GM21423 (cell line): Measurements from ENCODE around the gene CFAP65.

ENCODE experiments used
- ATAC-seq: cut with Tn5 transposase; IDR thresholded peaks from one replicate; pipeline ENCODE4 v1.9.1; 2021; ENCODE audit warnings: mild to moderate bottlenecking, moderate library complexity; ENCODE audit not compliant: unreplicated experiment

Gene CFAP65

GRCh38 chr2:219041252-219041651, at the start of gene CFAP65:
TSS of gene CFAP65 (minus strand) at chr2:219041516. CDS start at chr2:219039048, 2,468 bp downstream.
- ATAC-seq: no peak

- no peak for ATAC-seq
These were observed 49.4 kb upstream of the CFAP65 start for GRCh38 chr2:219090436-219091299.

- no peak for ATAC-seq
These were observed 48.0 kb upstream of the CFAP65 start for GRCh38 chr2:219089330-219089729.

- ATAC-seq: no peak
These were observed 46.5 kb upstream of the CFAP65 start for GRCh38 chr2:219087848-219088247.

GRCh38 chr2:219087361-219087760, 46.0 kb upstream of the CFAP65 start:
- ATAC-seq: no peak

GRCh38 chr2:219086196-219086595, 44.9 kb upstream of the CFAP65 start:
- ATAC-seq: no peak

GRCh38 chr2:219084791-219085190, 43.5 kb upstream of the CFAP65 start:
- no peak for ATAC-seq

GRCh38 chr2:219082332-219082958, 41.1 kb upstream of the CFAP65 start:
- no peak for ATAC-seq

- no peak for ATAC-seq
These were observed 40.5 kb upstream of the CFAP65 start for GRCh38 chr2:219081701-219082331.

GRCh38 chr2:219081096-219081495, 39.8 kb upstream of the CFAP65 start:
- no peak for ATAC-seq

- no peak for ATAC-seq
These were observed 38.1 kb upstream of the CFAP65 start for GRCh38 chr2:219079417-219079816.

- no peak for ATAC-seq
These were observed 37.6 kb upstream of the CFAP65 start for GRCh38 chr2:219078951-219079350.

- no peak for ATAC-seq
These were observed 36.8 kb upstream of the CFAP65 start for GRCh38 chr2:219078126-219078525.

- ATAC-seq: no peak
These were observed 34.9 kb upstream of the CFAP65 start for GRCh38 chr2:219076253-219076652.

- no peak for ATAC-seq
These were observed 32.3 kb upstream of the CFAP65 start for GRCh38 chr2:219073413-219074129.

- no peak for ATAC-seq
These were observed 31.5 kb upstream of the CFAP65 start for GRCh38 chr2:219072741-219073250.

GRCh38 chr2:219071131-219071816, 30.0 kb upstream of the CFAP65 start:
- no peak for ATAC-seq

GRCh38 chr2:219065484-219065883, 24.2 kb upstream of the CFAP65 start:
- no peak for ATAC-seq

- ATAC-seq: no peak
These were observed 20.8 kb upstream of the CFAP65 start for GRCh38 chr2:219062081-219062480.
